HG03439 (cell line): ENCODE results near the gene MUC6.

Source experiments
- ATAC-seq: cut with Tn5 transposase; IDR thresholded peaks from one replicate; pipeline ENCODE4 v1.9.1; 2021; ENCODE audit warnings: mild to moderate bottlenecking, moderate library complexity; ENCODE audit not compliant: unreplicated experiment

Gene MUC6

DNA sequence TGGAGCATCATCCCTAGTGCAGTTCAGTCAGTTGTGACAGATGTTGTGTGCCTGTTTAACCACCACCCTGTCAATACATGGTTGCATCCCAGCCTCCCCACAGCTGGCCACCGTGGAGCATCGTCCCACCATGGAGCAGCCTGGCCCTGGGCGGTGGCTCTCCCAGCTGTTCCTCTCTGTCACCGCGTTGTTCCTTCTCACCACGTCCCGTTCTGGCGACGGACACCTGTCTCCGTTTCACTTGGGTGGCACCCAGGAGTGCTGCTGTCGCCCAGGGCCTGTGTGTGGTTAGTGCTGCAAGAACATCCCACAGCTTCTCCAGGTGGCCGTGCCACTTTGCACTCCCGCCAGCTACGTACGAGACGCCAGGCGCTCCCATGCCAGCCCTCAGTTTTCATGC, 26.5 kb downstream of the MUC6 start:
- no peak for ATAC-seq

DNA sequence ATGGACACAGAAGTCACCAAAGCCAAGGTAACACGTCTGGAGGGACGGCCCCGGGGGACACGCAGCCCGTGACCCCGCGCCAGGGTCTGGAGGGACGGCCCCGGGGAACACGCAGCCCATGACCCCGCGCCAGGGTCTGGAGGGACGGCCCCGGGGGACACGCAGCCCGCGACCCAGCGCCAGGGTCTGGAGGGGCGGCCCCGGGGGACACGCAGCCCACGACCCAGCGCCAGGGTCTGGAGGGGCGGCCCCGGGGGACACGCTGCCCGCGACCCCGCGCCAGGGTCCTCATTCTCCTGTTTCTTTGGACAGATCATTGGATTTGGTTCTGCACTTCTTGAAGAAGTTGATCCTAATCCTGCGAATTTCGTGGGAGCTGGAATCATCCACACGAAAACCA, 27.1 kb downstream of the MUC6 start:
- no peak for ATAC-seq

DNA sequence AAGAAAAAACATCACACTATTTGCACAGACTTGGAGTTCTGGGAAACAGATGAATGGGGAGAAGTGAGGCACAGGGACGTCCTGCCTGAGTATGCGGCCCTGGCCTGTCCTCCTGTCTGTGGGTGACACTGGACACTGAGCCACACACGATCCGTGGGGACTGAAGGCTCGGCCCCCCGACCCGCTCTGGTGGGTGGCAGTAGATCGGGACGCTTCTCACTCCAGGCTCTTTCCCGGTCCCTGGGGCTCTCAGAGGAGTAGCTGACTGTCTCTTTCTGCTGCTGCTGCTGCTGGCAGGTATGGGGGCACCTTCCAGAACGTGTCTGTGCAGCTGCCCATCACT, 27.7 kb downstream of the MUC6 start:
- no peak for ATAC-seq

GRCh38 chr11:1008001-1008802, 28.3 kb downstream of the MUC6 start:
- ATAC-seq: no peak

GRCh38 chr11:1007279-1007678, 29.2 kb downstream of the MUC6 start:
- no peak for ATAC-seq

- ATAC-seq: no peak
Observed at GRCh38 chr11:1006762-1007161, 29.8 kb downstream of the MUC6 start.

- no peak for ATAC-seq
Observed at GRCh38 chr11:1005928-1006327, 30.6 kb downstream of the MUC6 start.

GRCh38 chr11:1003159-1003558, 33.4 kb downstream of the MUC6 start:
- no peak for ATAC-seq

GRCh38 chr11:1002406-1002984, 34.0 kb downstream of the MUC6 start:
- ATAC-seq: no peak

DNA sequence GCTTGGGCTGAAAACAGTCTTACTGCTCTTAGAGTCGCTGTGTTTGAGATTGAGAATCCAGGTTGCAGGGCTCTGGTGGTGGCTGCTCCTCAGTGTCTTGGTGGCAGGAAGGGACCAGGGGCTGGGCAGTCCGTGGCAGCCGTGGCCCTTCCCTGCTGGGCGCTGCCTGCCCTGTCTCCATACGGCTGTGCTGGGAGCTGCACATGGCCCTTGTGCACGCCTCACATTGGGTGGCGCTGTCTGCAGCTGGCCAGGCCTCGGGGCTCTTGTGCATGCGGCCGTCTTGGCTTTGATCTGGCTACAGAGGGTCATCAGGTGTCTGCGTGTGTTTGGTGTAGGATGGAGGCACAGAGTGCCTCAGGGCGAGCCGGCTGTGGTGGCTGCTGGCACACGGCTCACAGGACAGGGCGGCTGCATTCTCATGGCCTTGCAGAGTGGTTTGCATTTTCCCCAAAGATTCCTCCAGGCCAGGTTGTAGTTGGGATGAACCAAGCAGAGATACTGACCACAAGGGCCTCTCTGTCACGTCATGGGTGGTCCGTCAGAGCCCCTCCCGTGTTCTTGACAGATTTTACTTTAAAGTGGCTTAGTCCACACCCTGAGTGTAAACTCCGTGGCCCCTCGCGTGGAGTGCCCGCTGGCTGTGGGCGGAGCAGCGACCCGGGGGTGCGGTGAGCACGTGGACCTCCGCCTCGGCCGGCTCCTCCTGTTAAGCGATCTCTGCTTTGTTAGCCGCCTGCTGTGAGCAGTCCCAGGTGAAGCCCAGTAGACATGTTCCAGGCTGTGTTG, 34.7 kb downstream of the MUC6 start:
- no peak for ATAC-seq

DNA sequence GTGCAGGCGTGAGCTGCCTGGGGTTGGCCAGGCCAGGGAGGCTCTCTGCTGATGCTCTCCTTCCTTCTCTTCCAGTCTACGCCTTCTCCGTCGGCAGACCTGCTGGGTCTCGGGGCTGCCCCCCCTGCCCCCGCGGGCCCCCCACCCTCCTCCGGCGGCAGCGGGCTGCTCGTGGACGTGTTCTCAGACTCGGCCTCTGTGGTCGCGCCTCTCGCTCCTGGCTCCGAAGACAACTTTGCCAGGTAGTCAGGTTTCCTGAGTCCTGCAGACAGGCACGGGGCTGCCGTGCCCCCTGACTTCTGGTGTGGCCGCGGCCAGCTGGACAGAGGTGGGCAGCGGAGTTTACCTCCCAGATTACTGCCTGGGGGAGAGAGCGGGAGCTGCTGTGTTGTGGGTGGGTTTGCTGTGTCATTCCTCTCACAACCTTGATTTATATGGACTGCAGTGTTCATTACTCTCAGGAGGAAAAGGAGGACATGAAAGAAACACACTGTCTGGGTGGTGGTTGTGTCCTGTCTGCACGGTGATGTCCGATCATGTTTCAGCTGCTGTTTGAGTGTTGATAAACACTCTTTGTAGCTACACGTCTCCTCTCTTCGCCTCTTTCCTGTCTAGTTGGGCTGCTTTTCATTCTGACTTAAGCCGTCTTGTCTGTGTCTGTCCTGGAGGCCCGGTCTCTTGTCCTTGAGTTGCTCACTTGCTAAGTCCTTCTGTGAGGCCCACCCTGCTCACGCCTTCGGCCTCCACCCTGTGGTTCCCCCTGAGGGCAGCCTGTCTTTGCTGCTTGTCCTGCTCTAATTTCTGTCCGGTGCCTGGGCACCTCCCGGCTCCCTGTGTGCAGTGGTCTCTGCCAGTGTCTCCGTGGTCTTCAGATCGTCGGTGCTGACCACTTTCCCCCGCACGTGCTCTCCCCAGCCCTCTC, 35.9 kb downstream of the MUC6 start:
- ATAC-seq: no peak

GRCh38 chr11:999009-999408, 37.5 kb downstream of the MUC6 start:
- ATAC-seq: no peak

GRCh38 chr11:997907-998306, 38.6 kb downstream of the MUC6 start:
- ATAC-seq: no peak

DNA sequence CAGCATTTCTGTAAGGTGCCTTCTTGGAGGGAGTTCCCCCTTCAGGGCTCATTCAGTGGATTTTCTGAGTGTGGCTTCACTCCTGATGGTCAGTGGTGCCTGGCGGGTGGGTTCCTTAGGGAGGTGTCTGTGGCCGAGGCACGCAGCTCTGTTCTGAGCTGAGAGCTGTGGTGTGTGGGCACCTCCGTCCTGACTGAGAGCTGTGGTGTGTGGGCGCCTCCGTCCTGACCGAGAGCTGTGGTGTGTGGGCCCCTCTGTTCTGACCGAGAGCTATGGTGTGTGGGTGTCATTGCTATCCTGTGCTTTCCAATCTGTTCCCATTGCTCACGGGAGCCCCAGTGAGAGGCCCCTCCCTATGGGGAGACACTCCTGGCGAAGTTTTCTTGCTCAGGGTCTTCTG, 39.8 kb downstream of the MUC6 start:
- ATAC-seq: no peak

- no peak for ATAC-seq
Observed at GRCh38 chr11:995752-996420, 40.6 kb downstream of the MUC6 start.

- no peak for ATAC-seq
Observed at GRCh38 chr11:995044-995751, 41.3 kb downstream of the MUC6 start.

- no peak for ATAC-seq
Observed at GRCh38 chr11:993632-994167, 42.8 kb downstream of the MUC6 start.

DNA sequence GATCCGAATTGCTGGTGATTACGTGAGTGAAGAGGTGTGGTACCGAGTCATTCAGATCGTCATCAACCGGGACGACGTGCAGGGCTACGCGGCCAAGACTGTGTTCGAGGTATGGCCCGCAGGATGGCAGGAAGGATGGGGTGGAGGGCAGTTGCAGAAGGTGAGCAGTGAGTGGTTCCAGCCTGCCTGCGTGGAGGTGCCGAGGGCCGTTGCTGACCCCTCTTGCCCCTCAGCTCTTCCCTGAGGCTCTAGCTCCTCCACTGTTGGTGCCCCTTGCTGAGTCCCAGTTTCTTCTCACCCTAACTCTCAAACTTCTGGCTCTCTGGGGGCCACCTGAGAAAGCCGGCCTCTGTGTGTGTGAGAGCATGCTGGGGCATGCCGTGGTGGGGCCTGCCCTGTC, 43.9 kb downstream of the MUC6 start:
- no peak for ATAC-seq

DNA sequence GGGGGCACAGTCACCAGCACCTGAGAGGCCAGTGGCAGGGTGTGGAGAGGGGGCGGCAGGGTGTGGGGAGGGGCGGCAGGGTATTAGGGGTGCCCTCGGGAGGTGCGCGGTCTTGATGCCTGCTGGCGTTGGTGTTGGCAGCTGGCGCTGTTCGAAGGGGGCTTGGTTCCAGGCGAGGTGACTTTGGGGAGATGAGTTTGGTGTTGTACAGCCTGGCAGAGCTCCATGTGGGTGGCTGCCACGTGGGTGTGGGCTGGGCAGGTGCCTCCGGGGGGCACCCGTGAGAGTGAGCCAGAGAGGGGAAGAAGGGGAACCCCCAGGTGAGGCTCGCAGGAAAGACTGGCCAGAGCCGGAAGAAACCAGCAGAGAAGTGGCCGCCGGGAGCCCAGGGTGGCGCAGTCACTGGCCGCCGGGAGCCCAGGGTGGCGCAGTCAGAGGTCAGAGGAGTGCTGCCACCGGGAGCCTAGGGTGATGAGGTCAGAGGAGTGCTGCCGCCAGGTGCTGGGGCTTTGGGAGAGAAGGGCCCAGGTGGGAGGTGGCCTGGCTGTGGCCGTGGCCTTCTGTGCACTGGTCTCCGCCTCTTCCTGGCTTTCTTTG, 44.7 kb downstream of the MUC6 start:
- no peak for ATAC-seq
